ENCODE data around the gene SPINDOC. TPM values are rescaled to one million over a fixed set of nuclear protein-coding genes. Genes with fewer than 3 reads are reported as not detected.
"Not testable (repeated sequence)": the region's sequence is repeated elsewhere in the genome, so short reads cannot be mapped to it uniquely, and the experiment has no call there.

SPINDOC gene
- total RNA-seq, 1 donor from 2014 or later, result 14.0 TPM

DNA sequence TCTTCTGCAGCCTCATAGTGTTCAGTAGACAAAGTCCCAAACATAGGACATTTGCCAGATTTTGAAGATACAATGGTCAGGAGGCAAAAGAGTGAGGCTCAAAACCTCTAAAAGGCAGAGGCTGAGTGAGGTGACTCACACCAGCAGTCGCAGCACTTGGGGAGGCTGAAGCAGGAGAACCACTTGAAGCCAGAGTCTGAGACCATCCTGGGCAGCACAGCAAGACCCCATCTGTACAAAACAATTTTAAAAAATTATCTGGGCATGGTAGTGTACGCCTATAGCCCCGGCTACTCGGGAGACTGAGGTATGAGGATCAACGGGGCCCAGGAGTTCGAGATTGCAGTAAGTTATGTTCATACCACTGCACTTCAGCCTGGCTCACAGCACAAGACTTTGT is 30.5 kb upstream of the SPINDOC start:
- intact Hi-C loops (cut with DNase I), result no loop called here
- DNase-seq (ENCODE audit: low spot score), result no peak

GRCh38 chr11:63783925-63784592 is 29.2 kb upstream of the SPINDOC start:
- intact Hi-C loops (cut with DNase I), result no loop called here
- no peak for DNase-seq (ENCODE audit: low spot score)

GRCh38 chr11:63785823-63786222 is 27.4 kb upstream of the SPINDOC start:
- intact Hi-C loops (cut with DNase I), result no loop called here
- DNase-seq (ENCODE audit: low spot score), result no peak

- intact Hi-C loops (cut with DNase I), result no loop called here
- no peak for DNase-seq (ENCODE audit: low spot score)
These were observed 21.6 kb upstream of the SPINDOC start for GRCh38 chr11:63791495-63792167.

DNA sequence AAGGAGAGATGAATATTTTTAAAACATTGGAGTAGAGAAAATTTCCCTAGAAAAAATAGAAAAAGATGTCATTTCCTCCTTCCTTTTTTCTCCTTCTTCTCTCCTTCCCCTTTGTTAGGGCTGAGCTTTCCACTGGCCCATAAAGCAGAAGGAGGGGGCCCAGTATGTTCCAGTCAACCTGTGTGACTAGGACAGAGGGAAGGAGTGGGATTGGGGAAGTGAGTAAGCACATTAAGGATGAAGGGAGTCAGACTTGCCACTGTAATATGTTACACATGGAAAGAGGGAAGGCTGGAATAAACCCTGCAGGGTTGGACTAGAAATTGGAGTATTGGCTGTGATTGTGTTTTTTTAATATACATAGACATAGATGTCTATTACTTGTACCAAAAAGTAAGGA is 20.1 kb upstream of the SPINDOC start:
- DNase-seq (ENCODE audit: low spot score), result no peak
- intact Hi-C loops (cut with DNase I), result no loop called here

DNA sequence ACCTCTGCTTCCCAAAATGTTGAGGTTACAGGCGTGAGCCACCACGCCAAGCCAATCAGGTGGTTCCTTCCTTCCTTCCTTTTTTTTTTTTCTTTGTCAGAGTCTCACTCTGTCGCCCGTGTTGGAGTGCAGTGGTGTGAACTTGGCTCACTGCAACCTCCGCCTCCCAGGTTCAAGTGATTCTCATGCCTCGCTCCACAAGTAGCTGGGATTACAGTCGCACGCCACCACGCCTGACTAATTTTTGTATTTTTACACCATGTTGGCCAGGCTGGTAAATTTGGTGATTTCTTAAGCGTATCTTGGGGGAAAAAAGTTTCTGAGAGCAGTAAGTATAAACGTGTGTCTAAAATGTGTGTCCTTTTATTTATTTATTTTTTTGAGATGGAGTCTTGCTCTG is 18.2 kb upstream of the SPINDOC start:
- intact Hi-C loops (cut with DNase I), result no loop called here
- DNase-seq (ENCODE audit: low spot score), result no peak

- no peak for DNase-seq (ENCODE audit: low spot score)
- intact Hi-C loops (cut with DNase I), result no loop called here
These were observed 12.3 kb upstream of the SPINDOC start for GRCh38 chr11:63800921-63801320.

DNA sequence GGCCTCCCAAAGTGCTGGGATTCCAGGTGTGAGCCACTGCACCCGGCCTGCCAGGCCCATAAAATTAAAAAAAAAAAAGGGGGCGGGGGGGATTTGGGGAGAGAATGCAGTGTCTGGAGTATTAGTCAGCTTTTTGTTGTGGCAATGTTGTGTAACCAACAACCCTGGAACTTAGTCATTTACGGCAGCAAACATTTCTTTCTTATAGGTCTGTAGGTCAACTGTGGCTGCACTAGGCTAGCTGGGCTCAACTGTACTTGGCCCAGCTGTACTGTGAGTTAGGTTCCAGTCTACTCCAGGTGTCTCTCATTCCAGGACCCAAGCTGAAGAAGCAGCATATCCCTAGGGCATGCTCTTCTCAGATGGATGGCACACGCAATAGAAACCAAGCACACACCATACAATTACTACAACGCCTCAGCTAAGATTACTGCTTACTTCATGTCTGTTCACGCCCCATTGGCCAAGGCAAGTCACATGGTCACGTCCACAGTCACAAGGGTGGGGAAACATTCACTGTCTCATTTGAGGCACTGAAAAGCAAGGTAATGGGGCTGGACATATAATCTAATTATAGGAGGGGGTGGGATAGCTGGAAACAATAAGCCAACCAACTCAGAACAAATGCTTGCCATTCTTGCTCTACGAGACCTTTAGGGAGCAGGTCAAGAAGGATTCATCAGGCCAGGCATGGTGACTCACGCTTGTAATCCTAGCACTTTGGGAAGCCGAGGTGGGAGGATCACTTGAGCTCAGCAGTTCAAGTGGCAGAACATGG is 10.4 kb upstream of the SPINDOC start:
- DNase-seq (ENCODE audit: low spot score), result no peak
- intact Hi-C loops (cut with DNase I), result no loop called here

DNA sequence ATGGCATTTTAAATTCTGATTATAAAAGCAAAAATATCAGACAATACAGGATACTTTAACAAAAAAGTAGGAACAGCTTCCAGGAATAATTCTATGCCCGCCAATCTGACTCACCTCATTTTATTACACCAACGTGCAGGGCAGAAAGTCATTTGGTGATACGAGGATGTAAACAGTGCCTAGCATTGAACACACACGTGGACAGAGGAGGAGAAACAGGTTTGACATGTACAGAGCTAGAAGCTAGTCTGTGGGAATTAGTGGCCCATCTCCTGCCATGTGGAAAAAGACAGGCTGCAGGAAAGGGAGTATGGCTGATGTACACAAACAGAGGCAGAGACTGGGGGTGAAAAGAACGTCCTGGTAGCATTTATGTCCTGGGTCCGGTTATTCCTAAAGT is 9.0 kb upstream of the SPINDOC start:
- DNase-seq (ENCODE audit: low spot score), result no peak
- intact Hi-C loops (cut with DNase I), result no loop called here

GRCh38 chr11:63805844-63806415 is 7.3 kb upstream of the SPINDOC start:
- intact Hi-C loops (cut with DNase I), result no loop called here

GRCh38 chr11:63810383-63810782 is 2.9 kb upstream of the SPINDOC start:
- DNase-seq (ENCODE audit: low spot score), result not testable (repeated sequence)
- intact Hi-C loops (cut with DNase I), result loop anchor here (5.0 kb wide), 1 partner anchor 43 kb away; the partner anchor contains the start of gene ZFTA

More at GRCh38 chr11:63805844-63806415, 7.3 kb upstream of the SPINDOC start:
- DNase-seq (ENCODE audit: low spot score), result no peak

DNA sequence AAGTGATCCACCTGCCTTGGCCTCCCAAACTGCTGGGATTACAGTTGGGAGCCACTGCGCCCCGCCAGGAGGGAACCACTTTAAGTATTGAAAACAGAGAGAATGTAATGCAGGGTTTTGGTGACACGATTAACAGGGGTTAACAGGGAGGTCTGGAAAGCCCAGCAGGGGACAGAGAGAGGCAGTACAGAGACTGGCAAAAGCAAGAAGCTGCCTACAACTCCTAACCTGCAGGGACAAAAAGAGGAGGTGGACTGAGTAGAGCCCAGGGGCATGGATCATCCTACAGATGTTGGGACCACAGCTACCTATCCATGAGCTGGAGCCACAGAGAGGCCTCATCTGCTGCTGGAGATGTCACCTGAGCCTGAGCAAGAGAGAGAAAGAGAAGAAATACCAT is 1.7 kb upstream of the SPINDOC start:
- intact Hi-C loops (cut with DNase I), result loop anchor here (5.0 kb wide), 1 partner anchor 44 kb away; the partner anchor contains the start of gene ZFTA
- DNase-seq (ENCODE audit: low spot score), result no peak

DNA sequence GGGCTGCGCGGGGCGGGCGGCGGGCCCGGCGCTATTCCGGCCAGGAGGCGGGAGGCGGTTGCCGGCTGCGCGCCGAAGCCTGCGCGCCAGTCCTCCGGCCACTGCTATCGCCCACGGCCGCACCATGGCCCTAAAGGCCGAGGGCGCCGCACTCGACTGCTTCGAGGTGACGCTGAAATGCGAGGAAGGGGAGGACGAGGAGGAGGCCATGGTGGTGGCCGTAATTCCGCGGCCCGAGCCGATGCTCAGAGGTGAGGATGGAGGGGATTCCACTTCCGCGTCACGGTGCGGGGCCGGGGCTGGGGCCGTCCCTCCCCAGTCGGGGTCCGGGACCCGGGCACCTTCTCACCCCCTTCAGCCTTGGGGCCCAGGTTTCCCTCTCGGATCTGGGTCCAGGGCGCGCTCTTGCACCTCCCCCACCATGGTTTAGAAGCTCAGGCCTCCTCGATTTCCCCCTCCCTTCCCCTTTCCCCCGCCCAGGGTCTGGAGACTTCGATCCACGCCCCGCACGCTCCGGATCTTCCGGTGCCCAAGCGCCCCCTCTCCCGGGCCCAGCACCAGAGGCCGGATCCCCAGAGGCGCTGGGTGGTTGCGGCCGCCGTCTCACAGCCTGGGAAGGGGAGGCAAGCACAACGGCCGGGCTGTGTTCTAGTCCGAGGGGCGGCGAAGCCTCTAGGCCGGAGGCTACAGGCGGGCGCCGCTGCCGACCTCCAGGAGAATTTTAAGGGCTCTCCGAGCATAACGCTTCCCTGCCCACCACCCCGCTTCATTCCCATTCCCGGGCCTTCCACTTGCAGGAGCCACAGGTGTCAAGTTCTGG is 517 bp downstream of the SPINDOC start:
- intact Hi-C loops (cut with DNase I), result loop anchor here (5.0 kb wide), 1 partner anchor 46 kb away; the partner anchor contains the start of gene ZFTA
- DNase-seq (ENCODE audit: low spot score), result no peak

- intact Hi-C loops (cut with DNase I), result loop anchor here (5.0 kb wide), 1 partner anchor 47 kb away; the partner anchor contains the start of gene ZFTA
- no peak for DNase-seq (ENCODE audit: low spot score)
These were observed 1.1 kb downstream of the SPINDOC start for GRCh38 chr11:63814383-63814736.

DNA sequence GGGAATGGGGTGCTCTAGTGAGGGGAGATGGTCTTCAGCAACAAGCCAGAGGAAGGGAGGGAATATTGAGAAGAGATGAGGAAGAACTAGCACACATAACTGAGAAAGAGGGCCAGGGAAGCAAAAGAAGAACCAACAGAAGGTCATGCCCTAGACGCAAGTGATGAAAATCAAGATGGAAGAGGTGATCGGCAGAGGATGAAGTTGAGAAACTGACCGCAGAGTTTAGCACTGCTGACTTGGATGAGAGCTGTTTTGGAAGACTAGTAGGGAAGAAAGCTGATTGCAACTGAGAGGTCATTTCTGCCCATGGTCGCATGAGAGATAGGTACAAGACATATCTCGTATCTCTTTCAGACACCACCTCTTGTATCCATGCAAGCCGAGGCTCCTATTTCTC is 2.9 kb downstream of the SPINDOC start:
- intact Hi-C loops (cut with DNase I), result no loop called here
- no peak for DNase-seq (ENCODE audit: low spot score)

DNA sequence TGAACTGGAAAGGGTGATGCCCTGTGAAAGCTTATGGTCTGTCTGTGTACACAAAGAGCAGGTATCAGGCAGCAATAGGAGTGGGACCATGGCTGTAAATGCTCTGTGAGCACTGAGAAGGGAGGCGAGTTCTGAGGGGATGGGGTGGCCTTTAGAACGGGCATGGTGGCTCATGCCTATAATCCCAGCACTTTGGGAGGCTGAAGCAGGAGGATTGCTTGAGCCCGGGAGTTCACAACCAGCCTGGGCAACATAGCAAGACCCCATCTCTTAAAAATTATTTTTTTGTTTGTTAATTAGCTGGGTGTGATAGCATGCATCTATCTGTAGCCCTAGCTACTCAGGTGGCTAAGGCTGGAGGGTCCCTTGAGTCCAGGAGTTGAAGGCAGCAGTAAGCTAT is 3.5 kb downstream of the SPINDOC start:
- intact Hi-C loops (cut with DNase I), result no loop called here
- no peak for DNase-seq (ENCODE audit: low spot score)

- intact Hi-C loops (cut with DNase I), result no loop called here
- DNase-seq (ENCODE audit: low spot score), result no peak
These were observed 4.7 kb downstream of the SPINDOC start for GRCh38 chr11:63817758-63818498.

GRCh38 chr11:63818609-63819008 is 5.4 kb downstream of the SPINDOC start:
- intact Hi-C loops (cut with DNase I), result no loop called here
- DNase-seq (ENCODE audit: low spot score), result no peak

DNA sequence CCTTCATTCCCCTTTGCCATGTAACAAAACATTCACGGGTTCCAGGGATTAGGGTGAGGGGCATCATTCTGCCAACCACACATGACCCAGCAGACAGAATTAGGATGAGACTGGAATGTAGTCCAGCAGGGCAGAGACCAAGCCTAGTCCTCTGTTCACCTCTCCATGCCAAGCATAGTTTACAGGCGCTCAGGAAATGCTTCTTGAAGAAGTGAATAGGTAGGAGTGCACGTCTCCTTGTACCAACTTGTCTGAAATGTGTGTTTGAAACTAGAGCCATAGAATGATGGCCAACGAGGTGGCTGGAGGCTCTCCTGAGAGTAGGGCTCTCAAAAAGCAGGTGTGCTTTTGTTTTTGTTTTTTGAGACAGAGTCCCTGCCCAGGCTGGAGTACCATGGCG is 8.2 kb downstream of the SPINDOC start:
- intact Hi-C loops (cut with DNase I), result no loop called here
- DNase-seq (ENCODE audit: low spot score), result no peak
